CMK (cell line): Measurements from ENCODE around the gene KCNQ2.

Experiments
- DNase-seq: peaks from one replicate; pipeline ENCODE4 v3.0.0-alpha.2; 2010; ENCODE audit warnings: low read depth

Gene KCNQ2

GRCh38 chr20:63369024-63369530 lies 103.4 kb downstream of the KCNQ2 start:
- no peak for DNase-seq

GRCh38 chr20:63368151-63368550 lies 104.3 kb downstream of the KCNQ2 start:
- no peak for DNase-seq

DNA sequence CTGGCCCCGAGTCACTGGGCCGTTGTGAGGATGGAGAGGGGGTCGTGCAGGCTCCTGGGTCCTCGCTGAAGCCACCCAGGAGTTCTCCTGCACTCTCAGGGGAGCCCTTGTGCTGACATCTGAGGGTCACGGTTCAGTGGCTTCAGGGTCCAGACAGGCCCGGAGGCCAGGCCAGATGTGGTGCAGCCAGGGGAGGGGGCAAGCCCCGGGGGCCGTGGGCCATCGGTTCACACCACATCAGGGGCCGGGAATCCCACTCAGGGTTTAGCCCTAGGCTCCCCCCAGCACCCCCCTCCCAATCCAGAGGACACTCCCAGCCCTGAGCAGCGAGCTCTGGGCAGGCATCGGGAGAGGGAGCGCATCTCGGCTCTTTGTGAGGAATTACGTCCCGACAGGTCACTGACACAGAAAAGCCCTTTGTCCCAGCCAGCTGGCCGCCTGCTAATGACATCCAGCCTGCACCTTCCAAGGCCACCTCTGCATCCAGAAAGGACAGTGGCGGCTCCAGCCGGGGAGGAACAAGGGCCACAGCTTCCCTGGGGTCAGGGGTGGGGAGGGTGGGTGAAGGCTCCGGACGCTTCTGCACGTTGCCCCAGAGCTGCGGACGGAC lies 104.9 kb downstream of the KCNQ2 start:
- no peak for DNase-seq

DNA sequence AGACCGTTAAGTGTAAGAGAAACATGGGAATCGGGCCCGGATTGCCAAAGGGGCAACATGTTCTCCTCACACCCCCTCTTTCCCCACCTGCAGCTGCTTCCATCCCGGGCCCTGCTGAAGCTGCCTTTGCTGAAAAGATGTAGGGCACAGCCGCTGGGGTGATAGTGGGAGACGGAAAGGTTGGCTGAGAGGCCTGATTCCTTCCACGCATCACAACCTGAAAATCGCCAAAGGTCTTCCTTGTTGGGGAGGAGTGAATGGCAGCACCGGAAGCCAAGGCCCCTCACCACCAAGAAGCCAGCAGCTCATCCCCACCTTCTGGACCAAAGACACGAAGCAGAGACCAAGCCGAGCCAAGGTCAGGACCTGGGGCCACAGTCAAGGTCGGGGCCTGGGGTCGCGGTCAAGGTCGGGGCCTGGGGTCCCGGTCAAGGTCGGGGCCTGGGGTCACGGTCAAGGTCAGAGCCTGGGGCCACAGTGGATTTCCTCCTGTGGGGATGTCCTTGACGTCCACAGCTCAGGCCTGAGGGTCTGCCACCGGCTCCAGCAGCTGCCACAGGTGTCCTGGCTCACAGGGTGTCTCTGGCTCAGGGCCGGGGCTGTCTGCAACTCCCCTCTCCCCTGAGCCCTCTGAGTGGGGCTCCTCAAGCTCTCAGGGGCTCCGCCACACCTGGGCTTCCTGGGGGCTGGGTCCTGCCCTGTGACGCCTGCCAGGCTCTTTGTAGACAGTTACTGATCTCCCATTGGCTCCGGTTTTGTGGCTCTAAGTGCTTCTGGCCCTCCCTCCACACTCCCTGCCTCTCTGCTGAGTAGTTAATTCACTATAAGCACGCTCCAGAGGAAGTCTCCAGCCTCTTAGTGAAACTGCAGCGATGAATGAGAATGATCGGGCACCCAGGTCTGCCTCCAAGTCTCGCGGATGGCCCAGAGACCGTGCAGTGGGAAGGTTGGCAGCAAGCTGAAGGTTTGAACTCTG lies 105.8 kb downstream of the KCNQ2 start:
- no peak for DNase-seq

DNA sequence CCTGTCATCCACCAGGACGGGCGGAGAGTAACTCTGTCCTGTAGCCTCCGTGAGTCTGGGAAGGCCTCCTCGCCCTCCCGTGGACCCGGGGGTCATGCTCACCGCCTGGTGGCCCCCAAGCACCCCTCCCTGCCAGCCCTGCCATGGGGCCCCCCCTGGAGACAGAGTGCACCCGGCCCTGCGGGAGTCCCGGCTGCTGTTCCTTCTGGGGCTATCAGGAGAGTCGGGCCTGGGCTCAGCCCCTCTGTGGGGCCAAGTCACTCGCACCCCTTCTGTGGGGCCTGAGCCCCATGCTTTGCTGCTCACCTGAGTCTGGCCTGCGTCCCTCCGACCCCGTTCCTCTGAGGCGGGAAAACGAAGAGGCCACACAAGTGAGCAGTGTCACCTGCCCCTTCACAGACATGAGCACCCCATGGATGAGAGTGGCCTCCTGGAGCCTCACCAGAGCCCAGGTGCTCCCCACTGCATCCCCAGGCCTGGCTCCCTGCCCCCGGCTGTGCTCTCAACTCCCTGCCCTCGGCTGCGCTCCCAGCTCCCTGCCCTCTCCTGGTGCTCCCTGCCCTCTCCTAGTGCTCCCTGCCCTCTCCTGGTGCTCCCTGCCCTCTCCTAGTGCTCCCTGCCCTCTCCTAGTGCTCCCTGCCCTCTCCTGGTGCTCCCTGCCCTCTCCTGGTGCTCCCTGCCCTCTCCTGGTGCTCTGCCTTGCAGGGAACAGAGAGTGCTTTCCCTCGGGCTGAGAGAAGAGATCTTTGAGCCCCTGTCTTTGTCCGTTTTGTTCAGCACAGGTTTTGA lies 106.7 kb downstream of the KCNQ2 start:
- no peak for DNase-seq

GRCh38 chr20:63364801-63365585 lies 107.5 kb downstream of the KCNQ2 start:
- DNase-seq = no peak

GRCh38 chr20:63363981-63364561 lies 108.4 kb downstream of the KCNQ2 start:
- no peak for DNase-seq

GRCh38 chr20:63363013-63363957 lies 109.2 kb downstream of the KCNQ2 start:
- DNase-seq = no peak

- DNase-seq = no peak
Observed at GRCh38 chr20:63362436-63363009, 109.9 kb downstream of the KCNQ2 start.

DNA sequence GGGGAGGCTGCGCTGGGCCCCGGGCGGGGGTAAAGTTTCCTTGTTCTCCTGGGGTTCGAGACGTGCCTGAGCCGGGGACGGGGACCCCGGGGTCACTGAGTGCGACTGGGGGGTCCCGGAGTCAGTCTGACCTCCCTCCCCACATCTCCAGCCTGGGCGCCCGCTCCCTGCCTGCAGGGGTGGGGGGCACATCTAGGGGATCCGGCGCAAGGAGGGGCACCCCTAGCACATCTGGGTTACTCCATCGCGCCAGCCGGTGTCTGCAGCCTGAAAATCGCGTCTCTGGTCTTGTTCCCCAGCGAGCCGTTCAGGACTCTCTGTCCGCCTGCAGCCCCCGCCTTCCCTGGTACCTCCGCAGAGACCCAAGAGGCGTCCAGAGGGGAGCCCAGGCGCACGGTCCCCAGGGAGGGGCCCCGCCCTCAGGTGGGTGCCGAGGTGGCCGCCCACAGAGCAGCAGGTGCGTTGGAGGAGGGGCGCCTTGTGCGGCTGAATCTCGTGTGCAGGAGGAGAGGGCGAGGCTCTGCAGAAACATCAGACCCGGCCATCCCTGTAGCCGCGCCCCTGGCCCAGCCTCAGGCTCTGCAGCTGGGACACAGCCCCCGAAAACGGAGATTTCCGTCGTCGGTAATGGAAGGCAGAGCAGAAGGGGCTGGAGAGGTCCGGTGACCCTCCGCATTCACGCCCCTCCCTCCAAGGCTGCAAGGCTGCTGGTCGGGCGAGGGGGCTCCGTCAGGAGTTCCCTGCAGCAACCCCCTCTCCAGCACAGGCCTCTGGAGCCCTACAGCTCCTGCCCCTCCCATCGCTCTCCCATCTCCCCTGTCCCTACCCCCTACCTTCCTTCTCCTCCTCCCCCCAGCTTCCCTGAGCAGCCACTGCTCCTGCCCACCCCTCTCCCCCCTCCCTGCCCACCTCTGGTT lies 110.7 kb downstream of the KCNQ2 start:
- DNase-seq = no peak

DNA sequence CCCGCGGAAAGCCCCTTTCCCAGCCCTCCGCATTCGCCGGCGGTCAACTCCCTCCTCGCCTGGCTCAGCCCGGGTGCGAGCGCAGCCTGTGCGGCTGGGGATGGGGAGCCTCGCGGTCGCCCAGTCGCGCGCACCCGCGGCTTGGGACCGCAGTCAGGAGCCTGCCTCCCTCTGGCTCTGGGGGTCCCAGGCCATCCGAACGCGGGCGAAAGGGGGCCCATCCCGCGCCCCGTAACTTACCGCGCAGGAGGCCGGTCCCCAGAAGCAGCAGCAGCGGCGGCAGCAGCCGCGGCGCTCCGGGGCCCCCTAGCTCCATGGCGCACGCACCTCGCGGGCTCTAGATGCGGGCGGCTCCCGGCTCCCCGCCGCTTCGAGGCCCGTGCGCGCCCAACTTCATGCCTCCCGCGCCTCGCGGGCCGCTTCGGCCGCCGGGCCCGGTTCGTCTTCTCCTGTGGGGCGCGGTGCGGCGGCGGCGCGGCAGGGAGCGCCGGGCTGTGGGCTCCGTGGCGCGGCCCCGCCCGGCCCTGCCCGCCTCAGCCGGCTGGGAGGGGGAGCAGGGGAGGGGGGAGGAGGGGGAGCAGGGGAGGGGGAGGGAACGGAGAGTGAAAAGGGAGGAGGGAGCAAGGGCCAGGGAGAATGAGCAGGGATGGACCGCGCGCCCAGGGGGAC lies 111.5 kb downstream of the KCNQ2 start, which contains the start of gene CHRNA4:
CHRNA4 (minus strand) TSS at position 500 of the 669 bp plus-strand sequence; CDS start at position 316, 184 bp downstream.
- no peak for DNase-seq

DNA sequence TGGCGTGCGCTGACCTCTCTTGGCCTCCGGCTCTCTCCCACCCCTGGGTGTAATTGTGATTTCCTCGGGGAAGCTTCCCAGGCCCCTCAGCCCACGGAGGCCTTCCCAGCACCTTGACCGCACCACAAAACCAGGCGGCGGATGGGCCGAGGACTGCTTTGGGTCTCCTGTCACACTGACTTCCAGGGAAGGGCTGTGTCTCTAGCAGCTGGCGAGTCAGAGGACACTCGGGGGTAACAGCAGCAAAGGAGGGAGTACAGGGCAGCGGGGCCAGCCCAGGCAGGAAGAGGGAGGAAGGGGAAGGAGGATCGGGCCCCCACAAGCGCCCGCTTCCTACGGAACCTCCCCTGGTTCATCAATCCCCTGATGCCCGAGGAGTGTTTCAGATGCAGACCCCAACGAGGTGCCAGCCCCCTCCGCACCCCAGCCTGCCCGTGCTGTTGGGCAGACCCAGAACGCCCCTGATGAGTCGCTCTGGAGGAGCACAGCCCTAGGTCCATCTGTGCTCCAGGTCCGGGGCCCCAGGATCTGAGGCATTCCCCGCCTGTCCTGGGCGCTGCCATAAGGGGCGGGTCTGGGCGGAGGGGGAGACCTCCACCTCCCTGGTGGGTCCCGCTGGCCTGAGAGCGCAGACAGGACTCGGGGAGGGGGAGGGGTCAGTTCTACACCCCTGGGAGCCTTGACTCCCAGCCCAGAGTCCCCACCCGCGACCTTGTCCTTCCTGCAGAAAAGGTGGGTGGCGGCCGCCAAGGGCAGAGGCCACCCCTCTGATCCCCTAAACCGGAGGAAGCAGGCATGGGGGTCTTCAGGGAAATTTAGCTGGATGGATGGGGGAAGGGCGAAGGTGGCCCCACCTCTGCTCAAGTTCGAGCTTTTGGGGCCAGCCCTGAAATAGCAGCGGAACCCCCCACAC lies 112.3 kb downstream of the KCNQ2 start:
- no peak for DNase-seq

GRCh38 chr20:63359164-63359934 lies 113.1 kb downstream of the KCNQ2 start:
- DNase-seq = no peak

DNA sequence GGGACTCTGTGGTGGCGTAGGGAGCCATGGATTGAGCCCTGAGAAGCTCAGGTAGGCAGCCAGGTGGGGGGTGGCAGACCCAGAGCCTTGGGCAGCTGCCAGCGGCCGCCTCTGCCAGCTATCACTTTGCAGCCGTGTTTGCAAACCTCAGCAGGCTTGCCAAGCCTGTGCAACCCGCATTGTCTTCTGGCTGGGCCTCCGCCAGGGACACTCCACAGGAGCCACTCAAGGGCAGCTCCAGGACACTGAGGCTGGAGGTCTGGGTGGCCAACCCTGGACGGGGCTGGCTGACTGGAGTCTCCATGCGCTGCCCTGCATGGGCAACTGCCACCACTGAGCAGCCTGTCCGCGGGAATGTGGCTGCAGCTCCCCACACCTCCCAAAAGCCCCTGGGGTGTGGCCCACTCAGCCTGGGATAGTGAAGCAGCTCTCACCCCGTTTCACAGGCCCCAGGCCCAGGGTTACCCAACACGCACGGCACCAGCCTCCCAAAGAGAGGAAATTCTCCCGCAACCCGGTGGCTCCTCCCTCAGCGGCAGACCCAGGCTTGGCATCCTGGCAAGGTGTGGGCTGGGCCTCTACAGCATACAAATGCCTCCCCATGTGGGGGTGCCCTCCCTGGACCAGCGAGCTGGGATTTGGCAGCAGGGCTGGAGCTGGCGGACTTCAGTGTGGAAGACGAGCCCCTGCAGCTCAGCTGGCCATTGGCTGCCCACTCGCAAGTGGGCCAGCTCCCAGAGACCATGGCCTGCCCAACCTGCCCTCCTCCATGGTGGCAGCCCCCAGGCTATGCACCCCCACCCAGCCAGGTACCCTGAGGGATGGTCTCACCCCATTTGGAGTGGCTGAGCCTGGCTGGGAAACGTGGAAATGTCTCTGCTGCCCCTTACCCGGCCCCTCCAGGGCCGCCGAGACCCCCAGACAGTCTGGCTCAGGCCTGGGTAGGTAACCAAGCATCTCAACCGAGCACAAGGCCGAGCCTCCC lies 114.2 kb downstream of the KCNQ2 start:
- DNase-seq = no peak
